OCI-LY7 (cell line): ENCODE data around the gene C1orf159. TPM values are rescaled to one million over a fixed set of nuclear protein-coding genes. Genes with fewer than 3 reads are reported as not detected.

Experiments used
- BruUV-seq: library from RNA; stranded (reverse); fragments of 400-500 nt; replicated peaks from 2 replicates; lab custom pipeline; 2021; lab: Mats Ljungman, UMichigan
- CTCF ChIA-PET: fragments of 300-600 bp; sonication (Branson Sonifier 250); formaldehyde crosslinking; loops from one replicate; lab custom pipeline; 2022; ENCODE audit warnings: antibody characterized with exemption; ENCODE audit not compliant: unreplicated experiment; lab: Charles Lee
- POLR2A ChIA-PET: fragments of 300-600 bp; sonication (Branson Sonifier 250); formaldehyde crosslinking; loops from one replicate; lab custom pipeline; 2022; ENCODE audit warnings: antibody characterized with exemption; lab: Charles Lee
- DNase-seq: peaks from one replicate; pipeline ENCODE4 v3.0.0-alpha.2; 2015; ENCODE audit warnings: low spot score
- H2AFZ ChIP-seq: fragments of 200-600 bp; sonication (generic), shearing (Covaris generic); 2 replicates; pipeline ENCODE4 v1.6.1; 2014; ENCODE audit warnings: mild to moderate bottlenecking, antibody characterized with exemption, low read length, moderate library complexity
- H3K27ac ChIP-seq: fragments of 200-600 bp; sonication (generic); 2 replicates; pipeline ENCODE4 v1.5.1; 2014; ENCODE audit warnings: mixed run types, low read depth, mild to moderate bottlenecking, moderate library complexity, low read length, inconsistent platforms; ENCODE audit not compliant: poor library complexity, severe bottlenecking
- H3K36me3 ChIP-seq: fragments of 200-600 bp; sonication (generic); 2 replicates; pipeline ENCODE4 v1.6.1; 2014; ENCODE audit warnings: mild to moderate bottlenecking, antibody characterized with exemption, low read length, moderate library complexity, mixed read lengths; ENCODE audit not compliant: insufficient read depth
- H3K4me1 ChIP-seq: fragments of 200-600 bp; sonication (generic); 2 replicates; pipeline ENCODE4 v1.5.1; 2014; ENCODE audit warnings: mild to moderate bottlenecking, low read length; ENCODE audit not compliant: insufficient read depth, poor library complexity, severe bottlenecking
- H3K4me2 ChIP-seq: fragments of 200-600 bp; sonication (generic); 2 replicates; pipeline ENCODE4 v1.6.1; 2014; ENCODE audit warnings: mild to moderate bottlenecking, low read length
- H3K4me3 ChIP-seq: fragments of 200-600 bp; sonication (generic); 2 replicates; pipeline ENCODE4 v1.5.1; 2014; ENCODE audit warnings: mild to moderate bottlenecking, low read depth, low read length; ENCODE audit not compliant: poor library complexity, severe bottlenecking
- H3K79me2 ChIP-seq: fragments of 200-600 bp; sonication (generic); 2 replicates; pipeline ENCODE4 v1.6.1; 2016; ENCODE audit warnings: low read depth, mild to moderate bottlenecking, low read length, moderate library complexity, mixed read lengths; ENCODE audit not compliant: insufficient read depth
- H3K9me2 ChIP-seq: fragments of 200-600 bp; sonication (generic); 2 replicates; pipeline ENCODE4 v1.6.1; 2016; ENCODE audit warnings: mild to moderate bottlenecking, low read length, mixed read lengths; ENCODE audit not compliant: insufficient read depth
- H3K9me3 ChIP-seq: fragments of 200-600 bp; sonication (generic); 2 replicates; pipeline ENCODE4 v1.6.1; 2014; ENCODE audit warnings: mild to moderate bottlenecking, mixed run types, low read length, mixed read lengths
- H4K20me1 ChIP-seq: fragments of 200-600 bp; sonication (generic); 2 replicates; pipeline ENCODE4 v1.6.1; 2014; ENCODE audit warnings: mild to moderate bottlenecking, antibody characterized with exemption, low read length, moderate library complexity, mixed read lengths; ENCODE audit not compliant: insufficient read depth
- EZH2phosphoT487 ChIP-seq: fragments of 200-600 bp; sonication (generic); IDR thresholded peaks from 2 replicates; pipeline ENCODE4 v1.6.1; 2018; ENCODE audit warnings: low read depth, borderline replicate concordance, mild to moderate bottlenecking, mixed run types, antibody characterized with exemption, low read length, moderate library complexity, mixed read lengths
- intact Hi-C: fragments of 100-400 bp; cut with micrococcal nuclease; formaldehyde crosslinking; loops from one replicate; pipeline ENCODE4 v1.10.0; 2022; ENCODE audit not compliant: unreplicated experiment
- total RNA-seq, 2 experiments: library from RNA; depleted of rRNA in 1 of 2; stranded (reverse); fragments of >200 nt in 1 of 2; shearing (Covaris generic) in 1 of 2; gene quantifications; 2 replicates each; pipeline ENCODE4 v1.2.3, GENCODE V29; 2014 to 2022
- TF ChIP-seq, protein P1 (sequence below): fragments of 200-600 bp; sonication (generic); conservative IDR thresholded peaks from 2 replicates; pipeline ENCODE4 v1.5.1; 2014; ENCODE audit warnings: mild to moderate bottlenecking, antibody characterized with exemption, low read length, moderate library complexity, mixed read lengths

C1orf159 gene
- total RNA-seq, 2 experiments from 2014 or later, result 24.5 to 27.6 TPM

DNA sequence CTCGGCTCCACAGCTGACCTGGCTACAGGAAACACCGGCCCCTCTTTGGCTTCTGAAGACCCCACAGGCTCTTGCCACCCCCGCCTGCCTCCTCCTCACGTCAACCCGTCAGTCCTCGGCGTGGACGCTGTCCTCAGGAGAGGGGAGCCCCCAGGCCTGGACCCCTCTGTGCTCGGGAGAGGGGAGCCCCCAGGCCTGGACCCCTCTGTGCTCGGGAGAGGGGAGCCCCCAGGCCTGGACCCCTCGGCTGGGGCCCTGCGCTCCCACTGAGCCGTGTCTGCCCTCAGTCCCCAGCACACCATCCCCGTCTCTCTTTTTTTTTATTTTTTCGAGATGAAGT is 26.0 kb upstream of the C1orf159 start:
- Histone ChIP-seq H3K4me3 (no peak overlapping the region), H4K20me1 (no peaks in the 10 kb centered on the region), H3K27ac (no peak overlapping the region), H3K9me3 (no peaks in the 10 kb centered on the region), H2AFZ (no peak overlapping the region), H3K36me3 (no peaks in the 10 kb centered on the region), H3K4me2 (no peak overlapping the region), H3K9me2 (no peaks in the 10 kb centered on the region), H3K79me2 (no peaks in the 10 kb centered on the region), H3K4me1 (peaks cover 28% of the 10 kb centered on the region)
- no TSS peak for BruUV-seq
- CTCF ChIA-PET, result no interaction called here
- POLR2A ChIA-PET, result no interaction called here
- intact Hi-C loops, result no loop called here
- no peak for DNase-seq
- TF ChIP-seq, protein P1, sequence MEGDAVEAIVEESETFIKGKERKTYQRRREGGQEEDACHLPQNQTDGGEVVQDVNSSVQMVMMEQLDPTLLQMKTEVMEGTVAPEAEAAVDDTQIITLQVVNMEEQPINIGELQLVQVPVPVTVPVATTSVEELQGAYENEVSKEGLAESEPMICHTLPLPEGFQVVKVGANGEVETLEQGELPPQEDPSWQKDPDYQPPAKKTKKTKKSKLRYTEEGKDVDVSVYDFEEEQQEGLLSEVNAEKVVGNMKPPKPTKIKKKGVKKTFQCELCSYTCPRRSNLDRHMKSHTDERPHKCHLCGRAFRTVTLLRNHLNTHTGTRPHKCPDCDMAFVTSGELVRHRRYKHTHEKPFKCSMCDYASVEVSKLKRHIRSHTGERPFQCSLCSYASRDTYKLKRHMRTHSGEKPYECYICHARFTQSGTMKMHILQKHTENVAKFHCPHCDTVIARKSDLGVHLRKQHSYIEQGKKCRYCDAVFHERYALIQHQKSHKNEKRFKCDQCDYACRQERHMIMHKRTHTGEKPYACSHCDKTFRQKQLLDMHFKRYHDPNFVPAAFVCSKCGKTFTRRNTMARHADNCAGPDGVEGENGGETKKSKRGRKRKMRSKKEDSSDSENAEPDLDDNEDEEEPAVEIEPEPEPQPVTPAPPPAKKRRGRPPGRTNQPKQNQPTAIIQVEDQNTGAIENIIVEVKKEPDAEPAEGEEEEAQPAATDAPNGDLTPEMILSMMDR, result no peak
- TF ChIP-seq EZH2phosphoT487, result no peak

GRCh38 chr1:1141244-1141910 is 25.5 kb upstream of the C1orf159 start:
- BruUV-seq, result no TSS peak
- intact Hi-C loops, result no loop called here
- Histone ChIP-seq H3K4me1 (peaks cover 33% of the 10 kb centered on the region), H3K9me3 (no peaks in the 10 kb centered on the region), H3K79me2 (no peaks in the 10 kb centered on the region), H2AFZ (no peak overlapping the region), H4K20me1 (no peaks in the 10 kb centered on the region), H3K36me3 (no peaks in the 10 kb centered on the region), H3K9me2 (no peaks in the 10 kb centered on the region), H3K27ac (no peak overlapping the region), H3K4me3 (no peak overlapping the region), H3K4me2 (no peak overlapping the region)
- no peak for DNase-seq
- no peak for TF ChIP-seq EZH2phosphoT487
- TF ChIP-seq, protein P1, result no peak
- CTCF ChIA-PET, result no interaction called here
- POLR2A ChIA-PET, result no interaction called here

GRCh38 chr1:1140673-1141072 is 24.8 kb upstream of the C1orf159 start:
- Histone ChIP-seq H4K20me1 (no peaks in the 10 kb centered on the region), H3K9me2 (no peaks in the 10 kb centered on the region), H3K36me3 (no peaks in the 10 kb centered on the region), H3K4me1 (peaks cover 37% of the 10 kb centered on the region), H3K79me2 (no peaks in the 10 kb centered on the region), H3K9me3 (no peaks in the 10 kb centered on the region), H3K4me3 (no peak overlapping the region), H3K27ac (no peak overlapping the region), H3K4me2 (no peak overlapping the region), H2AFZ (no peak overlapping the region)
- ChIA-PET POLR2A (no interaction called here), CTCF (no interaction called here)
- DNase-seq, result no peak
- no TSS peak for BruUV-seq
- TF ChIP-seq, protein P1, result no peak
- no peak for TF ChIP-seq EZH2phosphoT487
- intact Hi-C loops, result no loop called here
